MV-4-11 (cell line): Measurements from ENCODE around the gene XIRP1.

Experiments used
- DNase-seq: peaks from one replicate; lab custom pipeline; 2025; lab: John Stamatoyannopoulos, UW

The XIRP1 gene

GRCh38 chr3:39210078-39210477 is 17.7 kb upstream of the XIRP1 start:
- DNase-seq = no peak

GRCh38 chr3:39209329-39209970 is 17.1 kb upstream of the XIRP1 start:
- peak; percentile 8 for DNase-seq

GRCh38 chr3:39208463-39209055 is 16.2 kb upstream of the XIRP1 start:
- peak; percentile 67 for DNase-seq

GRCh38 chr3:39207361-39208186 is 15.2 kb upstream of the XIRP1 start:
- DNase-seq = no peak

GRCh38 chr3:39205919-39206516 is 13.6 kb upstream of the XIRP1 start:
- DNase-seq = no peak

GRCh38 chr3:39205131-39205530 is 12.7 kb upstream of the XIRP1 start:
- no peak for DNase-seq

- DNase-seq = no peak
Observed at GRCh38 chr3:39203860-39204259, 11.5 kb upstream of the XIRP1 start.

- no peak for DNase-seq
Observed at GRCh38 chr3:39203402-39203801, 11.0 kb upstream of the XIRP1 start.

GRCh38 chr3:39202094-39202493 is 9.7 kb upstream of the XIRP1 start:
- DNase-seq = no peak

GRCh38 chr3:39196671-39197356 is 4.4 kb upstream of the XIRP1 start:
- DNase-seq = no peak

GRCh38 chr3:39196034-39196433 is 3.6 kb upstream of the XIRP1 start:
- no peak for DNase-seq

- DNase-seq = no peak
Observed at GRCh38 chr3:39193391-39193790, 996 bp upstream of the XIRP1 start.

- no peak for DNase-seq
Observed at GRCh38 chr3:39191773-39192172, 622 bp downstream of the XIRP1 start.

- no peak for DNase-seq
Observed at GRCh38 chr3:39191111-39191510, 1.3 kb downstream of the XIRP1 start.

- DNase-seq = no peak
Observed at GRCh38 chr3:39190281-39191025, 1.9 kb downstream of the XIRP1 start.

- DNase-seq = peak; percentile 57
Observed at GRCh38 chr3:39189959-39190269, 2.5 kb downstream of the XIRP1 start.

- DNase-seq = no peak
Observed at GRCh38 chr3:39189150-39189958, 3.0 kb downstream of the XIRP1 start.

GRCh38 chr3:39188271-39189149 is 3.9 kb downstream of the XIRP1 start:
- DNase-seq = no peak

- no peak for DNase-seq
Observed at GRCh38 chr3:39187372-39188155, 4.8 kb downstream of the XIRP1 start.
